Naive B cell (primary cell): ENCODE data around the gene MUC12. TPM values are rescaled to one million over a fixed set of nuclear protein-coding genes. Genes with fewer than 3 reads are reported as not detected.

Experiments used
- ATAC-seq, 2 donors: fragments of 150-1000 bp; cut with Tn5 transposase; 2 replicates each; pipeline ENCODE4 v1.10.0; 2021; ENCODE audit warnings: low read depth in 2 of 2, mild to moderate bottlenecking in 2 of 2, moderate library complexity in 2 of 2
- DNase-seq: peaks from one replicate; pipeline ENCODE4 v3.0.0; 2022
- H3K27ac Mint-ChIP-seq, 6 donors: one replicate each; pipeline ENCODE4 v1.8.0; 2020 to 2022; ENCODE audit warnings: mild to moderate bottlenecking in 6 of 6, mixed read lengths in 6 of 6, moderate library complexity in 5 of 6, inconsistent platforms in 2 of 6
- H3K27me3 Mint-ChIP-seq, 3 donors: one replicate each; pipeline ENCODE4 v1.8.0; 2021 to 2022; ENCODE audit warnings: mixed read lengths in 3 of 3, mild to moderate bottlenecking in 1 of 3
- H3K36me3 Mint-ChIP-seq, 2 donors: one replicate each; pipeline ENCODE4 v1.8.0; 2020 to 2022; ENCODE audit warnings: mixed read lengths in 2 of 2, inconsistent platforms in 1 of 2, mild to moderate bottlenecking in 1 of 2
- H3K4me1 Mint-ChIP-seq, 3 donors: one replicate each; pipeline ENCODE4 v1.8.0; 2020 to 2022; ENCODE audit warnings: mixed read lengths in 3 of 3, inconsistent platforms in 1 of 3, mild to moderate bottlenecking in 1 of 3, moderate library complexity in 1 of 3
- H3K4me3 Mint-ChIP-seq, 8 donors: one replicate each; pipeline ENCODE4 v1.8.0; 2020 to 2022; ENCODE audit warnings: mild to moderate bottlenecking in 8 of 8, mixed read lengths in 8 of 8, moderate library complexity in 8 of 8, inconsistent platforms in 2 of 8
- H3K9me3 Mint-ChIP-seq, 7 donors: one replicate each; pipeline ENCODE4 v1.8.0; 2020 to 2022; ENCODE audit warnings: mixed read lengths in 7 of 7, mild to moderate bottlenecking in 5 of 7, inconsistent platforms in 2 of 7, moderate library complexity in 1 of 7
- polyA plus RNA-seq, 6 donors: library from polyadenylated mRNA; unstranded; fragments of 300-500 nt; fragmentation: Illumina TruSeq; gene quantifications; one replicate each; pipeline ENCODE4 v1.2.3, GENCODE V29; 2021; ENCODE audit warnings: low read depth in 6 of 6

The MUC12 gene
- polyA plus RNA-seq, 6 donors from 2014 or later: not detected

- Mint-ChIP-seq H3K36me3 (peaks cover 0 to 12% of the 10 kb centered on the region in 2 donors), H3K4me3 (no peak overlapping the region), H3K27me3 (peaks cover 32 to 69% (median 67%) of the 10 kb centered on the region in 3 donors), H3K27ac (no peak overlapping the region), H3K9me3 (peaks cover 0 to 8% (median 1%) of the 10 kb centered on the region in 7 donors), H3K4me1 (peaks cover 20 to 28% (median 24%) of the 10 kb centered on the region in 3 donors)
- DNase-seq (no peak), ATAC-seq (no peak)
Observed at GRCh38 chr7:100964630-100965029, 4.7 kb upstream of the MUC12 start.

GRCh38 chr7:100965045-100965722, 4.2 kb upstream of the MUC12 start:
- DNase-seq: no peak
- Mint-ChIP-seq H3K4me1 (peaks cover 20 to 28% (median 24%) of the 10 kb centered on the region in 3 donors), H3K4me3 (peak overlapping the region; percentile 30 to 93 (median 87)), H3K27me3 (peaks cover 35 to 74% (median 73%) of the 10 kb centered on the region in 3 donors), H3K9me3 (peaks cover 0 to 8% (median 1%) of the 10 kb centered on the region in 7 donors), H3K27ac (no peak overlapping the region), H3K36me3 (peaks cover 0 to 12% of the 10 kb centered on the region in 2 donors)
- no peak for ATAC-seq

GRCh38 chr7:100965723-100966541, 3.4 kb upstream of the MUC12 start:
- H3K27me3 Mint-ChIP-seq: peaks cover 35 to 77% (median 75%) of the 10 kb centered on the region in 3 donors
- H3K4me1 Mint-ChIP-seq: peaks cover 20 to 28% (median 24%) of the 10 kb centered on the region in 3 donors
- peak overlapping the region in 2 of 6 donors; percentile 42 to 49 for H3K27ac Mint-ChIP-seq
- DNase-seq (peak; percentile 32), ATAC-seq (peak; percentile 73 to 76)
- peak overlapping the region; percentile 30 to 93 (median 87) for H3K4me3 Mint-ChIP-seq
- H3K36me3 Mint-ChIP-seq: peaks cover 0 to 12% of the 10 kb centered on the region in 2 donors
- H3K9me3 Mint-ChIP-seq: peaks cover 0 to 8% (median 1%) of the 10 kb centered on the region in 7 donors

GRCh38 chr7:100966542-100967291, 2.6 kb upstream of the MUC12 start:
- Mint-ChIP-seq H3K4me1 (peaks cover 20 to 28% (median 24%) of the 10 kb centered on the region in 3 donors), H3K4me3 (peak overlapping the region in 7 of 8 donors; percentile 41 to 79 (median 62)), H3K9me3 (peaks cover 0 to 8% (median 1%) of the 10 kb centered on the region in 7 donors), H3K27ac (peak overlapping the region in 1 of 6 donors; percentile 50), H3K36me3 (peaks cover 0 to 12% of the 10 kb centered on the region in 2 donors), H3K27me3 (peaks cover 39 to 85% (median 83%) of the 10 kb centered on the region in 3 donors)
- DNase-seq (no peak), ATAC-seq (no peak)

- no peak overlapping the region for H3K27ac Mint-ChIP-seq
- no peak for ATAC-seq
- no peak for DNase-seq
Observed at GRCh38 chr7:100967292-100967863, 2.0 kb upstream of the MUC12 start.

GRCh38 chr7:100968031-100968430, 1.3 kb upstream of the MUC12 start:
- Mint-ChIP-seq H3K9me3 (peaks cover 0 to 10% (median 5%) of the 10 kb centered on the region in 7 donors), H3K4me3 (peak overlapping the region in 1 of 8 donors; percentile 12), H3K27ac (no peak overlapping the region), H3K27me3 (peaks cover 45 to 89% (median 85%) of the 10 kb centered on the region in 3 donors), H3K4me1 (peaks cover 20 to 28% (median 24%) of the 10 kb centered on the region in 3 donors), H3K36me3 (peaks cover 0 to 12% of the 10 kb centered on the region in 2 donors)
- DNase-seq (no peak), ATAC-seq (no peak)

More at GRCh38 chr7:100967292-100967863, 2.0 kb upstream of the MUC12 start:
- Mint-ChIP-seq H3K4me3 (peak overlapping the region in 7 of 8 donors; percentile 41 to 79 (median 62)), H3K9me3 (peaks cover 0 to 8% (median 1%) of the 10 kb centered on the region in 7 donors), H3K4me1 (peaks cover 20 to 28% (median 24%) of the 10 kb centered on the region in 3 donors), H3K27me3 (peaks cover 42 to 89% (median 85%) of the 10 kb centered on the region in 3 donors), H3K36me3 (peaks cover 0 to 12% of the 10 kb centered on the region in 2 donors)

GRCh38 chr7:100968650-100969049, 715 bp upstream of the MUC12 start:
- ATAC-seq (no peak), DNase-seq (no peak)
- Mint-ChIP-seq H3K27ac (no peak overlapping the region), H3K36me3 (peaks cover 0 to 12% of the 10 kb centered on the region in 2 donors), H3K4me3 (no peak overlapping the region), H3K9me3 (peaks cover 0 to 10% (median 7%) of the 10 kb centered on the region in 7 donors), H3K27me3 (peaks cover 44 to 86% (median 81%) of the 10 kb centered on the region in 3 donors), H3K4me1 (peaks cover 20 to 28% (median 24%) of the 10 kb centered on the region in 3 donors)

- ATAC-seq (no peak), DNase-seq (no peak)
- peaks cover 10 to 28% of the 10 kb centered on the region in 2 donors for H3K36me3 Mint-ChIP-seq
- H3K4me1 Mint-ChIP-seq: peaks cover 13 to 16% (median 14%) of the 10 kb centered on the region in 3 donors
- H3K27me3 Mint-ChIP-seq: peaks cover 39 to 86% (median 74%) of the 10 kb centered on the region in 3 donors
- H3K27ac Mint-ChIP-seq: peak overlapping the region in 1 of 6 donors; percentile 11
- peaks cover 5 to 24% (median 15%) of the 10 kb centered on the region in 7 donors for H3K9me3 Mint-ChIP-seq
- no peak overlapping the region for H3K4me3 Mint-ChIP-seq
Observed at GRCh38 chr7:100971111-100972001, 2.0 kb downstream of the MUC12 start.

GRCh38 chr7:100972002-100972347, 2.6 kb downstream of the MUC12 start:
- H3K27me3 Mint-ChIP-seq: peaks cover 36 to 80% (median 69%) of the 10 kb centered on the region in 3 donors
- H3K4me1 Mint-ChIP-seq: peaks cover 9 to 11% (median 9%) of the 10 kb centered on the region in 3 donors
- no peak overlapping the region for H3K27ac Mint-ChIP-seq
- DNase-seq: no peak
- no peak for ATAC-seq
- H3K36me3 Mint-ChIP-seq: peaks cover 10 to 24% of the 10 kb centered on the region in 2 donors
- H3K4me3 Mint-ChIP-seq: no peak overlapping the region
- H3K9me3 Mint-ChIP-seq: peaks cover 5 to 24% (median 15%) of the 10 kb centered on the region in 7 donors

GRCh38 chr7:100974021-100974420, 4.7 kb downstream of the MUC12 start:
- H3K4me1 Mint-ChIP-seq: no peaks in the 10 kb centered on the region
- no peak overlapping the region for H3K4me3 Mint-ChIP-seq
- DNase-seq (no peak), ATAC-seq (no peak)
- peaks cover 10 to 16% of the 10 kb centered on the region in 2 donors for H3K36me3 Mint-ChIP-seq
- no peak overlapping the region for H3K27ac Mint-ChIP-seq
- H3K27me3 Mint-ChIP-seq: peaks cover 26 to 67% (median 57%) of the 10 kb centered on the region in 3 donors
- peaks cover 5 to 24% (median 15%) of the 10 kb centered on the region in 7 donors for H3K9me3 Mint-ChIP-seq

- Mint-ChIP-seq H3K4me3 (no peak overlapping the region), H3K27me3 (peaks cover 18 to 54% (median 43%) of the 10 kb centered on the region in 3 donors), H3K9me3 (peaks cover 5 to 24% (median 15%) of the 10 kb centered on the region in 7 donors), H3K4me1 (no peaks in the 10 kb centered on the region), H3K27ac (no peak overlapping the region), H3K36me3 (peaks cover 10 to 16% of the 10 kb centered on the region in 2 donors)
- no peak for ATAC-seq
- DNase-seq: no peak
Observed at GRCh38 chr7:100975371-100975821, 6.0 kb downstream of the MUC12 start.
